ENCODE measurements around the gene PTPRZ1.

Gene PTPRZ1

GRCh38 chr7:121901026-121901425 is 28.1 kb downstream of the PTPRZ1 start:
- no peak for DNase-seq

GRCh38 chr7:121904120-121904519 is 31.2 kb downstream of the PTPRZ1 start:
- no peak for DNase-seq

GRCh38 chr7:121908042-121908441 is 35.1 kb downstream of the PTPRZ1 start:
- DNase-seq = no peak

GRCh38 chr7:121909716-121910345 is 36.9 kb downstream of the PTPRZ1 start:
- DNase-seq = no peak

GRCh38 chr7:121913947-121914675 is 41.1 kb downstream of the PTPRZ1 start:
- no peak for DNase-seq

- no peak for DNase-seq
Measured at GRCh38 chr7:121914676-121915279, 41.8 kb downstream of the PTPRZ1 start.

- DNase-seq = no peak
Measured at GRCh38 chr7:121916211-121916610, 43.2 kb downstream of the PTPRZ1 start.

GRCh38 chr7:121919986-121920385 is 47.0 kb downstream of the PTPRZ1 start:
- DNase-seq = no peak

GRCh38 chr7:121924269-121925186 is 51.6 kb downstream of the PTPRZ1 start:
- no peak for DNase-seq

GRCh38 chr7:121931149-121931902 is 58.4 kb downstream of the PTPRZ1 start:
- DNase-seq = no peak

GRCh38 chr7:121932768-121933167 is 59.8 kb downstream of the PTPRZ1 start:
- DNase-seq = no peak

GRCh38 chr7:121936951-121937623 is 64.1 kb downstream of the PTPRZ1 start:
- DNase-seq = no peak

- no peak for DNase-seq
Measured at GRCh38 chr7:121938429-121938996, 65.6 kb downstream of the PTPRZ1 start.

GRCh38 chr7:121940918-121941317 is 68.0 kb downstream of the PTPRZ1 start:
- DNase-seq = no peak

- no peak for DNase-seq
Measured at GRCh38 chr7:121941830-121942229, 68.9 kb downstream of the PTPRZ1 start.

- no peak for DNase-seq
Measured at GRCh38 chr7:121945066-121945465, 72.1 kb downstream of the PTPRZ1 start.

GRCh38 chr7:121945480-121946236 is 72.7 kb downstream of the PTPRZ1 start:
- no peak for DNase-seq

- DNase-seq = no peak
Measured at GRCh38 chr7:121953164-121953563, 80.2 kb downstream of the PTPRZ1 start.

- DNase-seq = no peak
Measured at GRCh38 chr7:121953601-121954000, 80.6 kb downstream of the PTPRZ1 start.

- DNase-seq = no peak
Measured at GRCh38 chr7:121954803-121955202, 81.8 kb downstream of the PTPRZ1 start.

GRCh38 chr7:121957626-121958025 is 84.7 kb downstream of the PTPRZ1 start:
- no peak for DNase-seq

Measured in NCI-H2227 treated with DMSO at 0.1 percent for 48 hours (cell line).